GM04503 (cell line): Measurements from ENCODE around the gene TRAPPC10.
"Not testable (repeated sequence)": the region's sequence is repeated elsewhere in the genome, so short reads cannot be mapped to it uniquely, and the experiment has no call there.

Experiments used
- DNase-seq: peaks from one replicate; pipeline ENCODE4 v3.0.0-alpha.2; 2012; ENCODE audit warnings: low read depth

TRAPPC10 gene

DNA sequence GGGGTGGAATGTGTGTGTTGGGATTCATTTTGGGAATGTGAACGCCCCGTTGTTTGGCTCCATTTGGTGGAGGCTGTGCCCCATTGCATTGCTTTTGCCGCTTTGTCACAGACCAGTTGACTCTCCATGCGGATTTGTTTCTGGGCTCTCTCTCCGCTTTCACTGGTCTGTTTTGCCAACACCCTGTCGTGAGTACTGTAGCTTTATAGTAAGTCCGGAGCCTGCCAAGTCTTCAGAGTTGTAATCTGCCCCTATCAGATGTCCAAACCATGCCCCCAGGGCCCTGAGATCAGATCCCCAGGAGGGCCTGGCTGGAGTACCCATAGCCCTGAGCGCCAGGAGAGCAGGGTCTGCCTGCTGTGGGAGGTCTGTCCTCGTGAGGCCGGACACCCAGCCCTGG, 138.1 kb downstream of the TRAPPC10 start:
- not testable (repeated sequence) for DNase-seq

GRCh38 chr21:44153214-44153888, 141.2 kb downstream of the TRAPPC10 start:
- DNase-seq: not testable (repeated sequence)

DNA sequence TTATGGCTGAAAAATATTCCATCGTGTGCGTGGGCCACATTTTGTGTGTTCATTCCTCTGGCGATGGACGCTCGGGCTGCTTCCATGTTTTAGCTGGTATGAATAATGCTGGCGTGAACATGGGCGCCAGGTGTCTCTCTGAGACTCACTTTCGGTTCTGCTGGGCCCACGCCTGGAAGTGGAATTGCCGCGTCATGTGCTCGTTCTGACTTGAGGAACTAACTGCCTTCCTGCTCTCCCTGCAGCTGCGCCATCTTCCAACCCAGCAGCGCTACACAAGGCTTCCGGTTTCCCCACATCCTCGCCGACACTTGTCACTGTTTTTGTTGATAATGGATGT, 141.8 kb downstream of the TRAPPC10 start:
- not testable (repeated sequence) for DNase-seq

DNA sequence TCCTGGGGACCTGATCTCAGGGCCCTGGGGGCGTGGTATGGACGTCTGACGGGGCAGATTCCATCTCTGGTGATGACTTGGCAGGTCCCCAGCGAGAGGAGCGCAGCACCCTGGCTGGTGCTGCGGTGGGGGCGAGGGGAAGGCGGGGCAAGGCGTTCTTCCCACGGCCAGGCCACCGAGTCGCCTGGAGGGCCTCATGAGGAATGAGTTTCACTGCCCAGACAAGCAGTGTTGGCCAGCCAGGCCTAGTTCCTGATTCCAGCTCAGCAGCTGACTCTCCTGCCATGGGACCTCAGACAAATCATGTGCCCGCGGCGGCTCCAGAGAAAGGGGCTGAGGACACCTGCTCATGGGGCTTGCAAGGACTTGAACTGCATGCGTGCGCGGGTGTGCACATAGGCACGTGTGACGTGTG, 142.7 kb downstream of the TRAPPC10 start:
- not testable (repeated sequence) for DNase-seq

- not testable (repeated sequence) for DNase-seq
These were observed 143.3 kb downstream of the TRAPPC10 start for GRCh38 chr21:44155231-44155993.

DNA sequence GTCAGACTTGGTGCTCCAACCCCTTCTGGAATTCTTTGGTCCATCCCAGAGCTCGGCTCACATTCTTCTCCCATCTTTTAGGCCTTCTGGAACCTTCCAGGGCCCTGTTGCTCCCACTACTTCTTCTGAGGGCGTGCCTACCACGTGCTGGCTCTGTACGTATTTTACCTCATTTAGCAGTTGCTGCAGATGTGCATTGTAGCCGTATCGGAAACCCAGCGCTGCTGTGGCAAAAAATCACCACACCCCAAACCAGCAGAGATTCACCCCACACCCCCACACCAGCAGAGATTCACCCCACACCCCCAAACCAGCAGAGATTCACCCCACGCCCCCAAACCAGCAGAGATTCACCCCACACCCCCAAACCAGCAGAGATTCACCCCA, 143.9 kb downstream of the TRAPPC10 start:
- DNase-seq: not testable (repeated sequence)
